GM18861 (cell line): ENCODE measurements around the gene FBXO15.

ENCODE experiments used
- ATAC-seq: cut with Tn5 transposase; IDR thresholded peaks from one replicate; pipeline ENCODE4 v1.9.1; 2021; ENCODE audit not compliant: unreplicated experiment

Gene FBXO15

DNA sequence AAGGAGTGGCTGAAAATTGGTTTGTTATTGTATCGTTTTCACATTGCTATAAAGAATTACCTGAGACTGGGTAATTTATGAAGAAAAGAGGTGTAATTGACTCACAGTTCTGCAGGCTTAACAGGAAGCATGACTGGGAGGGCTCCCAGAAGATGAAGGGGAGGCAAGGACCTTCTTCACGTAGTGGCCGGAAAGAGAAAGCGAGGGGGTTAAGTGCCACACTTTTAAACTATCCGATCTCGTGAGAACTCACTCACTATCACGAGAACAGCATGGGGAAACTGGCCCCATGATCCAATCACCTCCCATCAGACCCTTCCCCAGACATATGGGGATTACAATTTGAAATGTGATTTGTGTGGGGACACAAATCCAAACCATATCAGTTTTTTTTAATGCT lies 81.6 kb downstream of the FBXO15 start:
- no peak for ATAC-seq

DNA sequence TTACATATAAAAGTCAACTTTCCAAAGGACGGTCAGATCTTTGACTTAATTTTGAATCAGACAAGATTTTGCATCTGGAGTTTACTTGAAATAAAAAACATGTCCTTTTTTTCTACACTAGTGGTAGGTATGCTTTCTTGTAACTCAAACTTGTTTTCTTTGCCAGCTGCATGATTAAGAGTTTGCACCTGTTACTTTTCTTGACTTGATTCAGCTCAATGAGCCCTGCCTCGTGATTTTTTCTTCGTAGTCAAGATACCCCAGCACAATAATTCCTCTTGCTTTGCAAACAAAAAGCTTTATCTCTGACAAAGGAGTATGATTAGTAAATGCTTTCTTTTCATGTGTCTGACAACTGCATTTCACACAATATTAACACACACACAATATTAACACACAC lies 82.3 kb downstream of the FBXO15 start:
- no peak for ATAC-seq

DNA sequence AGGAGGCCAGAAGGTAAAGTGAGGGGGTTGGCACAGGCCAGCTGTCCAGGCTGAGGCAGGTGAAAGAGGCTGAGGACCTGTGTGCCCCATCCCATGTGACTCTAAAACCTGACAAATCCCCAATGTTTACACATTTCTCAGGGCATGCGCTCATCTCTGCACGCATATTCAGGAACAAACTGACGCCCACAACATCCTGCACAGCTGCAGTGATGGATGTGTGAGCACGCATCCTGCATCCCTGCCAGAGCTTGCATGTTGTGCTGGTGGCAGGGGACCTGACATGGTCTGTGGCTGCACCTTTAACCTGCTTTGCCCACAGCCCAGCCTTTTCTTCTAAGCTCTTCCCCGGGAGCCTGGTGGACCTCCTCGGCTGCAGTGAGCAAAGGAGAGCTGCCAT lies 83.1 kb downstream of the FBXO15 start:
- ATAC-seq: no peak

DNA sequence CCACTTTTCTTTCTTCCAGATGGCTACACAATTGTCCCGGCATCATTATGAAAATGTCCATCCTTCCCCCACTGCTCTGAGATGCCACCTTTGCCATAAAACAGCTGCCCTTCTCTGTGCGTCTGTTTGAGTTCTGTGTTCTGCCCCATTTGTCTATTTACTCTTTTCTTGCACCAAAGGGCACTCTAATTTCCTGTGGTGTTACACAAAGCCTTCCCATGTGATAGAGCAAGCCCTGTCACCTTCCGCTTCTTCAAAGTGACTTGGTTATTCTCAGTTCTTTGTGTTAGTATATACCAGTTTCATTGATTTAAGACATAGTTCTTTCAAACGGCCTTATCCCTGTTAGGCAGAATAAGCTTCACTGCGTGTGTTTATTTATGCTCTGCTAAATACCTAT lies 84.1 kb downstream of the FBXO15 start:
- no peak for ATAC-seq

DNA sequence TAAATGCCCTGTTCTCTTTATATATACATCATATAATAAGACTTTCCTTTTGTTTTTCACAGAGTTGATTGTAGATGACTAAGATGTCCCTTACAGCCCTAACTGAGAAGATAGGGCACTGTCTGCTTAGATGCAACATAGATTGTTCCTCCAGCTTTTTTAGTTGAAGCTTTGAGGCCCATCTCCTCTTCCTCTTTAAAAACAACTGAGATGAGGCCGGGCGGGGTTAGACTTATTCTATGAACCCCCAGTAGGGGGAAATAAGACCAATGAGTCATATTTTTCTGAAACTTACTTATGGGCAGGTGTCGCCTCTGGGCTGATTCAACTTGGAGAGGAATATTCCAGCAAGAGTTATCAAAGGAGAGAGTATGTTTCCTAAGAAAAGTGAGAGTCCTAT lies 84.6 kb downstream of the FBXO15 start:
- no peak for ATAC-seq

DNA sequence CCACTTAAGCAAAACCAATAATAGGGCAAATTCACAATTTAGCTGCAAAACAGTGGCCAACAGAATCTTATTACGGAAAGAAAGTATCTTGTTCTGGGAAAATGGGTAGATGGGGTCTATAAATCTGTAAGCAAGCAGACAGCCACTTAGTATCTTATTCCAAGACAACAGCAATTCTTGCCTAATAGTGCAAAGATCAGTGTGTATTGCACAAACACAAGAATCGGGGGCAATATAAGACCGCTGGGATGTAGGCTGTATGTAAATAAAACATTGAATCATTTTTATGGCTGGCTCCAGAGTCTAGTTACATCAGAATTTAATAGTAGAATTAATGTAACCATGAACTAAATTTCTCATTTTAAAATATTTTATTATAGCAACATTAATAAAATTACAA lies 85.6 kb downstream of the FBXO15 start:
- ATAC-seq: no peak

DNA sequence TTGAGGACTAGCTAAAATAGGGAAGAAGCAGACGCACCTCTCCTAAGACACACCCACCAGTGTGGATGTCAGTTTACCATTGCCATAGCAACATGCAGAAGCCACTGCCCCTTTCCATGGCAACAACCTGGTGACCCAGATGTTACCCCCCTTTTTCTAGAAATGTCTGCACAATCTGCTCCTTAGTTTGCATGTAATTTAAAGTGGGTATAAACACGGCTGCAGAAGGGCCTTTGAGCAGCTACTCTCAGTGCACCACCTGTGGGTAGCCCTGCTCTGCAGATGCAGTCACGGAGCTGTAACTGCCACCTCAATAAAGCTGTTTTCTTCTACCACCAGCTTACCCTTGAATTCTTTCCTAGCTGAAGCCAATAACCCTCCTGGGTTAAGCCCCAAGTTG lies 87.1 kb downstream of the FBXO15 start:
- no peak for ATAC-seq

DNA sequence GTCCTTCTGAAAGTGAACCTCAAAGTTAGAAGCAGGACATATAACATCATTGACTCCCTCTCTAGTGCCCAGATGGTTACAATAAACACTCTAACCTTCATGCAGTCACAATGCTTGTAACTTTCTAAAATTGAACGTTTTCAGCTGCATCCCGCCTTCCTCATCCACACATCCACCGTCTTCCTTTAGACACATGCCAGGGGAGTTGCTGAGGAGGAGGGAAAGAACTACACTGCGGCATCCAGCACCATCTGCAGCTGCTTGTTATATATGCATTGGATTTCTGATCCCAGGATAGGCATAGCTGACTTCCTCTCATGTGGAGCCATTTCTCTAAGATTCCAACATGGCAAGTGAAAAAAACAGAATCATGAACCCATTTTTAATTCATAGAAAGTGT lies 96.8 kb downstream of the FBXO15 start:
- ATAC-seq: no peak

DNA sequence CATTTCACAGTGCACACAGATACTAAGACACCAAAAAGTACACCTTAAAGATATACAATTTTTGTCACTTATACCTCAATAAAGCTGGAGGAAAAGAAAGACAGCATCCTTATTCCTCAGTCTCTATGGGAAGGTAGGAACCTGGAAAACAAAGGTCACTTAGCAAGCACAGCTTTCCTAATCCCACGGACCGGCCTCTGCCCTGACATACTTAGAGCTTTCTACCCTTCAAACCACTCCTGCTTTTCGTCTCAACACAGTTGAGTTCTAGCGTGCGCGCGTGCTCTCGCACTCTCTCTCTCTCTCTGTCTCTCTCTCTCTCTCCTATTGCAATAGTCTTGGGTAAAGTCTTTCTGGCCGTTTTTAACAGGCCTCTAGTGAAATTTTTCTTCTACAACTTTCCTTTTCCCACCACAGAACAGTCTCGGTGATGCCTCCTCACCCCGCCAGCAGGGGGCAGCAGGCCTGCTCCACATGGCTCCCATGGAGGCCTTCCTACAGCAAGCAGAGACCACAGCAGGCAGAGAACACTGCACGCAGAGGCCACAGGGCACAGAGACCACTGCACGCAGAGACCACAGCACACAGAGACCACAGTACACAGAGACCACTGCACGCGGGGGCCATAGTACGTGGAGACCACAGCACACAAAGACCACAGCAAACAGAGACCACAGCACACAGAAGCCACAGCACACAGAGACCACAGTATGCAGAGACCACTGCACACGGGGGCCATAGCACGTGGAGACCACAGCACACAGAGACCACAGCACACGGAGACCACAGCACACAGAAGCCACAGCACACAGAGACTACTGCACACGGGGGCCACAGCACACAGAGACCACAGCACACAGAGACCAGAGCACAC lies 106.9 kb downstream of the FBXO15 start:
- ATAC-seq: peak; percentile 79

DNA sequence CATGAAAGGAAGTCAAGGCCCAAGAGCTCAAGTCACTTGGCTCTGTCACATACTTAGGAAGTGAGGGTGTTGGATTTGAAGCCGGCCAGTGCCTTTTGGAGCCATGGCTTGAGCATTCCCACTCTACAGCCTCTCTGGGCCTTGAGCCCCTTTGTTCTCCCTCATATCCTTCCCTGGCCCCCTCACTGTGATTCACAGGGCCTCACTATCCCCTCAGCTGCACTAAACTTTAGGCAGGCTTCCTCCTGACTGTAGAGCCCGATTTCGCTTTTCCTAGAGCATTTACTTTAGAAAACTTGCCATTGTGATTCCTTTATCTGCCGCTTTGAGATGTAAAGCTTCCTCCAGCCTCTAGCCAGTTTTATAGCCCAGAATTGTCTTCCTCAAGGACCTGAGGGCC lies 107.6 kb downstream of the FBXO15 start:
- ATAC-seq: no peak

DNA sequence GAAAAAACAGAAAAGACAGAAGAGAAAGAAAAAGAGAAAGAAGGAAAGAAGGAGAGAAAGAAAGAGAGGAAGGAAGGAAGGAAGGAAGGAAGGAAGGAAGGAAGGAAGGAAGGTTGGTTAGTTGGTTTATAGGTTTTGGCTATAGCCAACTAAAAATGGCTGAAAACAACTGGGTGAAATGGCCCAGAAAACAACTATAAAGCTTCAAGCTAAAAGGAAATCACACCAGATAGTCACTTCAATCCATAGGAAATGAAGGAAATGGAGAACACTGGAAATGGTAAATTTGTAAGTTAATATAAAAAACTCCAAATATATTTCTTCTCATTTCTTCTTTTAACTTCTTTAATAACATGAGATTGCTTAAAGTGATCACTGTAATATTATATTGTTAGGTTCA lies 118.5 kb downstream of the FBXO15 start:
- no peak for ATAC-seq
